WI38 (cell line): Measurements from ENCODE around the gene SOCS3.

Experiments used
- H3K4me3 ChIP-seq: 2 replicates; pipeline ENCODE4 v1.5.1; 2011; ENCODE audit warnings: low read depth, mild to moderate bottlenecking, control low read depth, low read length
- TF ChIP-seq, protein P1 (sequence below): IDR thresholded peaks from 2 replicates; pipeline ENCODE4 v1.5.1; 2012; ENCODE audit warnings: low read depth, mild to moderate bottlenecking, control low read depth, low read length

SOCS3 gene

DNA sequence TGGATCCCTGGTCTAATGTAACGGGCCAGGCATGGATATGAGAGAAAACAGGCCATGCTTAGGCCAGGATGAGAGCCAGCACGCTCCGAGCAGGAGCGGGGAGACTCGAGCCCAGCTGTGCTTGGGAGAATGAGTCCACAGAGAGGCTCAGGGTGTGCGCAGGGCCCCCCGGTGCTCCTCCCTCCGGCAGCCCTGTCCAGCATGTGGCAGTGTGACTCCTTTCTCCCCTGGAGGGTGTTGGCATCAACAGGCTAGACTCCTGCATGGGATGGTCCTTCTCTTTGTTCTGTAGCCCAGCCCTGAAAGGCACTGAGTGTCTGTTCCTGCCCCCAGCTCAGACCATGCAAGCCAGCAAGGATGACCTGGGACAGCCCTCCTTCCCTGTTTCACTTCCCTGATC, 42.0 kb upstream of the SOCS3 start:
- TF ChIP-seq, protein P1, sequence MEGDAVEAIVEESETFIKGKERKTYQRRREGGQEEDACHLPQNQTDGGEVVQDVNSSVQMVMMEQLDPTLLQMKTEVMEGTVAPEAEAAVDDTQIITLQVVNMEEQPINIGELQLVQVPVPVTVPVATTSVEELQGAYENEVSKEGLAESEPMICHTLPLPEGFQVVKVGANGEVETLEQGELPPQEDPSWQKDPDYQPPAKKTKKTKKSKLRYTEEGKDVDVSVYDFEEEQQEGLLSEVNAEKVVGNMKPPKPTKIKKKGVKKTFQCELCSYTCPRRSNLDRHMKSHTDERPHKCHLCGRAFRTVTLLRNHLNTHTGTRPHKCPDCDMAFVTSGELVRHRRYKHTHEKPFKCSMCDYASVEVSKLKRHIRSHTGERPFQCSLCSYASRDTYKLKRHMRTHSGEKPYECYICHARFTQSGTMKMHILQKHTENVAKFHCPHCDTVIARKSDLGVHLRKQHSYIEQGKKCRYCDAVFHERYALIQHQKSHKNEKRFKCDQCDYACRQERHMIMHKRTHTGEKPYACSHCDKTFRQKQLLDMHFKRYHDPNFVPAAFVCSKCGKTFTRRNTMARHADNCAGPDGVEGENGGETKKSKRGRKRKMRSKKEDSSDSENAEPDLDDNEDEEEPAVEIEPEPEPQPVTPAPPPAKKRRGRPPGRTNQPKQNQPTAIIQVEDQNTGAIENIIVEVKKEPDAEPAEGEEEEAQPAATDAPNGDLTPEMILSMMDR = no peak
- H3K4me3 ChIP-seq = no peak overlapping the region

DNA sequence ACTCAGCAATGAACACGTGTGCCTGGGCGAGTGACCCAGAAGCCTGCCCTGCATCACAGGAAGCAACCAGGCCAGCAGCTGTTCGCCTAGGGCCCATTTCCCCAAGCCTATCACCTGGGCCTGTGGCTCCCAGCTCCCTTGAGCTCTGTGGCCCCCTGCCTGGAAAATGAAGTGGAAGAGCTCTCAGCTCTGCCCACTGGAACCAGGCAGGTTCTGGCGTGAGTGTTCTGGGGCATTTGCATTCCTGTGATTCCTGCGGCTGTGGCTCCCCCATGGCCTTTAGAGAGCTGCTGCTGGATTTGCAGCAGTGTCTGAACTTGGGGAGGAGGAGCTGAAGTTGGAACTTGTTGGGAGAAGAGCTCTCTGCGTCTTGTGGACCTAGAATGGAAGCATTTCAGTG, 41.4 kb upstream of the SOCS3 start:
- TF ChIP-seq, protein P1 = no peak
- H3K4me3 ChIP-seq = no peak overlapping the region

- TF ChIP-seq, protein P1 = no peak
- no peak overlapping the region for H3K4me3 ChIP-seq
Measured at GRCh38 chr17:78400581-78401240, 40.8 kb upstream of the SOCS3 start.

GRCh38 chr17:78399693-78400144, 39.8 kb upstream of the SOCS3 start:
- TF ChIP-seq, protein P1 = no peak
- H3K4me3 ChIP-seq = no peak overlapping the region

DNA sequence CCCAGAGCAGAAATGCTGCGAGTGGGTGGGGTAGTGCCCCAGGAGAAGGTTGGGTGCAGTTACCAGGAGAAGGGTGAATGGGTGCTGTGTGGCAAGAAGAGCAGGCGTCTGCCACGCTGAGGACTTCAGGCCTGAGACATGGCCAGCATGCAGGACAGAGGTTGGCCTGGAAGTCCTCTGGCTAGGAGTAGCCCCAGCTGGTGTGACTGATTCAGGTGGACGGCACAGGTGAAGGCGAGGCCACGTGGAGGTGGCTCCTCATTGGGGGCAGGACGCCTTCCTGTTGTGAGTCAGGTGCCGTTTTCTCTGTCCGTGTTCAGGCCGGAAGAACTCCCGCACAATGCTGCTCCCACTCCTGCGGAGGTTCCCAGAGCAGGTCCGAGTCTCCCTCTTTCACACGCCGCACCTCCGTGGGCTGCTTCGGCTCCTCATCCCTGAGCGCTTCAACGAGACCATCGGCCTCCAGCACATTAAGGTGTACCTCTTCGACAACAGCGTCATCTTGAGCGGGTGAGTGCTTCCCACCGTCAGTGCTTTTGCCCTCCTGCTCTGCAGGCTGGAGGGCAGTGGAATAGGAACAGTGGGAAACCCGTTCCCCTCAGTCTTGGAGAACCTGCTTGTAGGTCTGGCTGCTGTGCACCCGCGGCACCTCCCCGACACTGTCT, 39.3 kb upstream of the SOCS3 start:
- TF ChIP-seq, protein P1 = no peak
- no peak overlapping the region for H3K4me3 ChIP-seq

DNA sequence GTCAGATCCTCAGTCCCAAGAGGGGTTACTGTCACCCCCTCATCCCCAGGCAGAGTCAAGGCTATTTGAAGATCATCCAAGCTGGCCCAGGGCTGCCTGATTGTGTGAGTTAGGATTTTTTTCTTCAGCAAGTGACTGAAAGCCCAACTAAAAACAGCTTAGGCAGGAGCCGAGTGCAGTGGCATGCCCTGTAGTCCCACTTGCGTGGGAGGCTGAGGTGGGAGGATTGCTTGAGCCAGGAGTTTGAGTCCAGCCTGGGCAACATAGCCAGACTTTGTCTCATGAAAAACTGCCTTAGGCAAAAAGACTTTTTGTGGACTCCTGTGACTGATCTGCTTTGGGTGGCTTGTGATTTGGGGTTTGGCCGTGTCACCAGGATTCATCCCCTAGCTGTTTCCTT, 38.5 kb upstream of the SOCS3 start:
- no peak overlapping the region for H3K4me3 ChIP-seq
- TF ChIP-seq, protein P1 = no peak

GRCh38 chr17:78397681-78398101, 37.8 kb upstream of the SOCS3 start:
- no peak overlapping the region for H3K4me3 ChIP-seq
- TF ChIP-seq, protein P1 = no peak
